ENCODE measurements around the gene FBN2.

GRCh38 chr5:128579639-128580038 is 41.6 kb upstream of the FBN2 start:
- TF ChIP-seq POLR2A (IDR thresholded peaks at IDR 0.05; ENCODE audit: low read length), result no peak
- TF ChIP-seq GATA1 (IDR thresholded peaks at IDR 0.05; ENCODE audit: low read depth, low read length), result no peak
